ENCODE measurements around the gene C19orf38.

Gene C19orf38, protein sequence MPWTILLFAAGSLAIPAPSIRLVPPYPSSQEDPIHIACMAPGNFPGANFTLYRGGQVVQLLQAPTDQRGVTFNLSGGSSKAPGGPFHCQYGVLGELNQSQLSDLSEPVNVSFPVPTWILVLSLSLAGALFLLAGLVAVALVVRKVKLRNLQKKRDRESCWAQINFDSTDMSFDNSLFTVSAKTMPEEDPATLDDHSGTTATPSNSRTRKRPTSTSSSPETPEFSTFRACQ

DNA sequence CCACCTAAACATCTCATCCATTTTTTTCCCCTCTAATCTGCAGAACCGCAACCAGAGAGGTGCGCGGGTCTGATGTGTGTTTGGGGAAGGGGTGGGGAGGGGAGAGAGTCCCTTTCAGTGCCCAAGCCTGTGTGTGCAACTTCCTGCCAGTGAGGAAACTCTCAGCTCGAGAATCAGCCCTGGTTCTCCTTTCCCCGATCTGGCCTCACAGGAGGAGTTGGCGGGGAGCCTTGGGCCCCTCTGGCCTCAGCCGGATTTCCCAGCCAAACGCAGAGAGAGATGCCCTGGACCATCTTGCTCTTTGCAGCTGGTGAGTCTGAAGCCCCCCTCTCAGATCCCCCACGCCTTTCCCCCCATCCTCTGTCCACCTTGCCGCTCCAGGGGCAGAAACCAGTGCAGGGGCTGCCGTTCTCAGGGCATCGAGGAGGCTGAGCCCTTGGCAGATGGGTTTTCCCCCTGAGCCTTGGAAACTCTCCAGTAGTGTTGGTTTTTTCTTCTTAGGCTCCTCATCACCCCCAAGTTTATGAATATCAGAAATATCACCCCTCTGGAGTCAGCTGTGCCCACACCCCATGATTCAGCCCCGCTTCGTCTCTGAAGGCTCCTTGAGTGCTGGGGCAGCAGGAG, at the start of gene C19orf38:
Gene C19orf38, plus strand, starts transcription at position 186 of the 627 bp plus-strand sequence. Its CDS starts 94 bp downstream, at position 280.
- DNase-seq = no peak

DNA sequence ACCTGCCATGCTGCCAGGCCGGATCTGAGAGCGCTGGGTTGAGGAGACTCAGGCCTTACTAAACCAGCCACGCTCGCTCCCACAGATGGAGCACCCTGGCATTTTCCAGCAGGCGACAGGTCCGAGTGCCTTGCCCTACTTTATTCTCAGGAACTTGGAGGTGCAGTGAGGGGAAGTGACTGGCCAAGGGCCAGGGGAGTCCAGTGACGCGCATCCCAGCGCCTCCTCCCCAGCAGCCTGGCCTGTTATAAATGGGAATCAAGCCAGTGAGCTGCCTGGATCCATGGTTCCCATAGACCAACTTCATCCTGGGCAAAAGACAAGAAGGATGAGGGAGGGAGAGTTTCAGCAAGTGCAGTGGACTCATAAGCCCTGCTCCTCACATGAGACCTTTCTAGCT, 47.7 kb upstream of the C19orf38 start:
- DNase-seq = no peak

DNA sequence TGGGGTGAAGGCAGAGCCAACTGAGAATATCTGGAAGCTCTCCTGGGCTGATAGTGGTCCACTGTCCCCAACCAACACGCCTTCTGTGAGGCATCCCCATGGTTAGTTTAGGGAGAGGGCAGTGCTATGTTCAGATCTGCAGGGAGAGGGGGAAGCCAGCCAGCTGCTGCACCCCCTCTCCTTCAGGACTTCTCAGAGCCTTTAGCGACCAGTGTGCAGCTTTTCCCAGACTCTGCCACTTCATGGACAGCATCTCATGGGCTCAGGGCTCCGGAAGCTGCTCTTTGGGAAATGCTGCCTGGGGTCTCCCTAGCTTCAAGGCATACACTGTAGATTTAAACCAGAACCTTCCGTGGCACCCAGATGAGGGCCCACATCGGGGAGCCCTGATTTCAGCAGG, 45.7 kb upstream of the C19orf38 start:
- DNase-seq = no peak

DNA sequence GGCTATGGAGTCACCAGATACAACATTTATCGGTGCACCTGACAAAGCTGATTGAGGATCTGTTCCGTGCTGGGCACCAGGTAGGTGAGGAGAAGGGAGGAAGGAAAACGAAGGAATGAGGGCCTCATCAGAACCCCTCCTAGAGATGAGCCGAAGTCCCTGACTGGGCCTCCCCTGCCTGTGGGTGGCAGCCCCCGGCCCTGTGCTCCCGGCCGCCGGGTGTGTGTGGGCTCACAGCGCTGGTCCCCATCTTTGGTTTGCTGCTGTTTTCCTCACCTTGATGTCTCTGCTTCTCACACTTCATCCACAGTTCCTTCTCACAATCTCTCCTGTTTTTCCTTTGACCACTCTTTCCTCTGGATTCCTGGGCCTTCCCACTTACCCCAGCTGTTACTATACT, 45.0 kb upstream of the C19orf38 start:
- DNase-seq = no peak

DNA sequence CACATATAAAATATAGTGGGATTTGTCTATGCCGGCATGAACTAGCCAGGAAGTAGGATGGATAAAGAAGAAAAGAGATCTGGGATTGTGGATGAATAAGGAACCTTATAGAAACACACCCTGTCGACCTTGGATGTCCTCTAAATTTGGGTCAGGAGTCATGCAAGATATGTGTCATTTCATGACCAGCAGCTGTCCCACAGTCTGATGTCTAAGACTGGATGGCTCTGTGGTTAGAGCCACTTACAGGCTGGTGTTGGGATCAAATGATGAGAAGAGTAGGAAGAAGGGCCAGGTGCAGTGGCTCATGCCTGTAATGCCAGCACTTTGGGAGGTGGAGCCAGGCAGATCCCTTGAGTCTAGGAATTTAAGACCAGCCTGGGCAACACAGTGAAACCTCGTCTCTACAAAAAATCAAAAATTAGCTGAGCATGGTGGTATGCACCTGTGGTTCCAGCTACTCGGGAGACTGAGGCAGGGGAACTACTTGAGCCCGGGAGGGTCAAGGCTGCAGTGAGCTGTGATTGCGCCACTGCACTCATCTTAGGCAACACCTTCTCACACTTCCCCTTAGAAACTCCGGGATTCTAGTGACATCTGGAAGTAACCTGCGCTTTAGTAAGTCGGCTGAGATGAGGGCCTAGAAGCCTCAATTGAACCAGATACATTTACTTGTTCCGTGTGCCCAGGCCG, 43.0 kb upstream of the C19orf38 start:
- no peak for DNase-seq

DNA sequence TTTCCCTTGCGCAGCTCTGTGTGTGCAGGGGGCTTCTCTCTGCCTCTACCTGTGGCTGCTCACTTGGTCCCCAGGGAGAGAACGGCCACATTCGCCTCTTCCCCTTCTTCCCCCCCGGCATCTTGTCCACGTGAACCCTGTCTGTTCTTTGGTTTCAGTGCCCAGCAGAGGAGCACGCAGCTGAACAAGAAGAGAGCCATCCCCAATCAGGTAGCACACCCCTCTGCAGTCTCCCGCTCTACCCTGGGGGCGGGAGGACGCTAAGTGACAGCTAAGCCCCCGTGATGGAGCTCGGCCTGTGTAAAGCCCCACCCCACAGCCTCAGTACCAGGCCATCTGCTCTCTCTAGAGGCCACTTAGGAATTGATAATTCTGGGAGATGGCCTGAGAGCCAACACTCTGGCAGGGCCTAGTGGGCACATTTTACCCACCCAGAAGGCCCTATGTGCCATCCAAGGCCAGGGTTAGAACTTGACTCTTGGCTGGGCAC, 42.4 kb upstream of the C19orf38 start:
- no peak for DNase-seq

DNA sequence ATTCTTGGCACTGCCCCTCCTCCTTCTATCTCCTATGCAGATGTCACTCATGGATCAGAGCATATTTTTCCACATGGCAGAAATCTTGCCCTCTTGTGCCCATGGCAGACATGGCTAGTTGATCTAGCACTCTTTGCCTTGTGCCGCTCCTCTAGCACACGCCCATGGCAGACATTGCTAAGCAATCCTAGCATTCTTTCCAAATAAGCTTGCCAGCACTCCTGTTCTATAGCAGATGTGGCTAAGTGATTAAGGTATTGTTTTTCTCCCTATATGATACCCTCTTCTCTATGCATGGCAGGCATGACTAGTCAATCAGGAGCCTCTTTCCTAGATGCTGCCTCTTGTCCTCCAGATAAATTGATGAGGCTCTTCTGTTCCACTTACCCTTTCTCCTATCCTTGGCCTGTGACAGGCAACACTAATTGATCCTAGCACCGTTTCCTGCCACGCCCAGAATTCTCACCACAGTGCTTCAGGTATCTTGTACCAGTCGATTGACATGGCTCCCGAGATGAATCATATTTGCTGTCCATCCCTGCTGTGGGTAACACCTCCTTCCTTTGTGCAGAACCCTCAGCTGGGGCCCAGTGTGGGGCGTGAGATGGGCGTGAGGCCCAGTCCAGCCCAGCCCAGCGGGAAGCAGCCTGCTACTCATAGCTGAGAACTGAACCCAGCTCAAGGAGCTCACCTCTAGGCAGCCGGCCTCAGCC, 39.1 kb upstream of the C19orf38 start:
- no peak for DNase-seq

DNA sequence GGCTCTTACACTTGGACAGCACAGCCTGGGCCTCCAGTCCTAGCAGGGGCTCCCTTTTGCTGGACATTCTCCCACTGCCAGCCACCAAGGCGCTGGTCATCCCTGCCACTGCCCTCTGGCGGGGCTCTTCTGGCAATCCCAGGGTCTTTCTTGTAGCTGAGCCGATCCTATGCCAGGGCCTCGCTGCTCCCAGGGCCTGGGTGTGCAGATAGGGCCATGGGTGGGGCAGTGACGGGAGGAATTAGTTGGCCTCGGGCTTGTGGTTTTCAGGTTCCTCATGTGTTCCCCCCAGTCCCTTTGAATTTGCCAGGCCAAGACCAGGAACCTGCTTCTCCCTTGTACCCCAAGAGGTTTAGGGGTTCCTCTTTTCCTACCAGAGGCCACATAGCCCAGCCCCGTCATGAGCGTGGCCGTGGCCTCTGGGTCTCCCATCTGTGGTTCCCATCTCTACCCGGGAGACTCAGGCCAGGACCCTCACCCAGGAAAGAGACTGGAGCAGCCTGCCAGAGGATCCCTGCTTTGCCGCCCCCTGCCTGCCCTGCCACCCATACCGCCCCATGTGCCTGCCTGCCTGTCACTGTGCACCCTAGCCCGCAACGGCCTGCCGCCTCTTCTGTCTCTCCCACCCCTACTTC, 38.4 kb upstream of the C19orf38 start:
- no peak for DNase-seq

DNA sequence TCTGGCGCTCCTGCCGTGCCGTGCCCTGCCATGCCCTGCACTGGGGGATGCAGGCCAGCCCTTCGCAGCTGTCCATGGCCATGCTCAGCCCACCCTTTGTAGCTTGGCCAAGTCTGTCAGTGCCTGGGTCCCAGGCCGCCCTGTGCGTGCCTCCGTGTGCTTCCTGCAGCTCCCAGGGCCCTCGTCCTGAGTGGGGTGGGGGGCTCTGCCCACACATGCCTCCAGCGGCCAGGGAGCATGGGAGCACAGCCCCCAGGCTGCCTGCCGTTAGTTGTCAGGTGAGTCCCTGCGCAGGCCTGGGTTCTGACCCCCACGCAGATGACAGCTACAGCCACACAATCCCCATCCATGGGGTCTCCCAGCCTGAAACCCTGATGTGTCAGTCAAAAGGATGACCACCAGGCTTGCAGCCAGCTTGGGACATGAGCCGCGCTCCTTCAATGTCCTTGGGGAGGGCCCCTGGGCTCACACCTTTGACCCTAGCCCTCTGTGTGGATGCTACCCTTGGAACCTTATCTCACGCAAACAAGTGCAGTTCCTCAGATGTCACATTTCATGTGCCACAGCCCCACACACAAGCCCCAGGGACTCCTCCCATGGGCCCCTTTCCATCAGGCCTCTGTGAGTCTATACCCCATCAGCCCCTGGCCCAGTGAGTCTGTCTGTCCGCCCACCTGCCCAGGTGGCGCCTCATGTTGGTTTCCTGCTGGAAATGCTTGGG, 36.7 kb upstream of the C19orf38 start:
- DNase-seq = no peak

DNA sequence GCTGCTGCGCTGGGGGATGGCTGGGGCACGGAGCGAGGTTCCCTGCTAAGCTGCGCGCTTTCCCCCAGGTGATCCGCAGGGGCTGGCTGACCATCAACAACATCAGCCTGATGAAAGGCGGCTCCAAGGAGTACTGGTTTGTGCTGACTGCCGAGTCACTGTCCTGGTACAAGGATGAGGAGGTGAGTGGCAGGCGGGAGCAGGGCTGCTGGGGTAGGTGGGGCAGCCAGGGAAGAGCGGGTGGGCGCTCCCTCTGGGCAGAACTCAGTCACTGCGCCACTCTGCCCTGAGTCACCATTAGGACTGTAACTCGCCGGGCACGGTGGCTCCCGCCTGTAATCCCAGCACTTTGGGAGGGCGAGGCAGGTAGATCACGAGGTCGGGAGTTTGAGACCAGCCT, 36.0 kb upstream of the C19orf38 start:
- DNase-seq = no peak

DNA sequence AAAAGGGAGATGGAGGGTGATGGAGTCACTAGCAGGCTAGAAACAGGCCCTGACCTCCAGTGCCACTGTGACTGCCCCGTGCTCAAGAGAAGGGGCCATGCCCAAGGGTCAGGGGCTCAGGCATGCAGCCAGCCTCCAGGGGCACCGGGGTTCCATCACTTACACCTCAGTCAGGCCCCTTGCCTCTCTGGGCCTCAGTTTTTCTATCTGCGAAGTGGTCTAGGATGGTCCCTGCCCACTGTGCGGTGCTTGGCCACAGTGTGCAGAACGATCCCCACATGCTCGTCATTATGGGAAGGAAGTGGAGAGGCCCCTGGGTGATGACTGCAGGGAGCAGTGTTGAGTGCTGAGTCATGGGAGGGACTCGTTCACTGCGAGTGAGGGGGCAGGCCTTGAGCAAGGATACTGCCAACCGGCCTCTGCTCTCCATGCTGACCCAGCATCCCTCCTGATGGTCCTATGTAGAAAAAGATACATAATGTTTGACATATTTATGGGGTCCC, 35.3 kb upstream of the C19orf38 start:
- no peak for DNase-seq

DNA sequence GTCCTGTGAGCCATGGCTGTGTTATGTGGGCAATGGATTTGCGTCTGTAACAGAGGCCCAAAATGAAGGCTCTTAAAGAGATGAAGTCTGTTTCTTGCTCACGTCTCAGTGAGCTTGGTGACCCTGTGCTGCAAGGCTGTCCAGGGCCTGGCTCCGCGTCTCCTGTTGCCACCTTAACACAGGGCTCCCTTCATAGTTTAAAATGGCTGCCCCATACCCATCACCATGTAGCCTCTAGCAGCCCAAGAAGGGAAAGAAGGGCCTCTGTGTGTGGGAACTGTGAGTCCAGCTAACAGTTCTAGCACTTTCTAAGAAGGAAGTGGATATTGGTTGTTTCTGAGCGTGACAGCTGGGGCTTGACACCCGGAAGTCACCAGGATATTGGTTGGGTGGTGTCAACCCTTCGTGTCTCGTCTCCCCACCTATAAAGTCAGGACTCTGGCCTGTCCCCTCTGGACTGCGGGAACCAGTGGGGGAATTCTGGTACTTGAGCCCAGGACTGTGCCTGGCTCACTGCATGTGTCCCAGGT, 33.1 kb upstream of the C19orf38 start:
- no peak for DNase-seq

DNA sequence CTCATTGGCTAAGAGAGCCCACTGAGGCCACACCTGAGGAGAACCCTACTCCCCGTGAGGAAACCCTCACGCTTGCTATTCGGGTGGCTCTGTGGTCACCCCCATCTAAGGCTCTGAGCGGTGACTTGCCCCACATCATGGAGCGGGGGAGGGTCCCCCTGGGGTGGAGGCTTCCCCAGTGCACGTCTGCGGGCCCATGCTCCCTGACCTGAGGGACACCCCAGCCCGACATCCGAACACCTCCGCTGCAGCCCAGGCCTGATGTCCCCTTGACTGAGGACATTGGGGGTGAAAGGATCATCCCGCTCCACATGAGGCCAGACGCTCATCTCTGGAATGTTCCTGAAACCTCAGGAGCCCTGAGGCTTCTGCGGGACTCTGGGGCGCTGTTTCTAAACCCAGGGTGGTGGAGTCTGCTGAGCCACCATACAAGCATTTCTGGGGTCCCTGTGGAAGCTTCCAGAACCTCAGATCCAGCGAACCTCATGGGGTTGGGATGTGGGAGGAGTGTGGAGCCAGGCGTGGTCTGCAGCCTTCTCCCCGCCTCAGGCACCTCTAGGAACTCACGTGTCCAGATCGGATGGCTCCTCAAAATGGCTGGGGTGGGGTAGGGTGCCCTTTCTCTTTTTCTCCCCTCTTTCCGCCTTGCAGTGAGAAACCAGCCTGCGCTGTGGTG, 32.1 kb upstream of the C19orf38 start:
- DNase-seq = no peak

DNA sequence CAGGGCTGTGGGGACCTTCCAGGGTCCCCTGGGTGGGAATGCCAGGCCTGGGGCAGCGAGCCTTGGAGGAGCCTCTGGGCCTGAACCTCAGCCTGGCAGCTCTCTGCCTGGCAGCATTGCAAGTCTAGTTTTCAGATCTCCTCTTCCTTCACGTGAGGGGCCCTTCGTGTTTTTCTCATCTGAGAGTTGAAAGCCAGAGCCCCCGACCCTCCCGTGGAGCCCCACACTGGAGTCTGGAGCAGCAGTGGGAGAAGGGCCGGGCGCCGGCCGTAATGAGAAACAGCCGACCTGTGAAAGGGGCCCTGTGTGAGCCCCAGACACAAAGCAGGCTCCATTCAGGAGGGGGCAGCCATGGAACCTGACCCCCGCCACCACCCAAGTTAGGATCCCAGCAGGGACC, 31.5 kb upstream of the C19orf38 start:
- no peak for DNase-seq

DNA sequence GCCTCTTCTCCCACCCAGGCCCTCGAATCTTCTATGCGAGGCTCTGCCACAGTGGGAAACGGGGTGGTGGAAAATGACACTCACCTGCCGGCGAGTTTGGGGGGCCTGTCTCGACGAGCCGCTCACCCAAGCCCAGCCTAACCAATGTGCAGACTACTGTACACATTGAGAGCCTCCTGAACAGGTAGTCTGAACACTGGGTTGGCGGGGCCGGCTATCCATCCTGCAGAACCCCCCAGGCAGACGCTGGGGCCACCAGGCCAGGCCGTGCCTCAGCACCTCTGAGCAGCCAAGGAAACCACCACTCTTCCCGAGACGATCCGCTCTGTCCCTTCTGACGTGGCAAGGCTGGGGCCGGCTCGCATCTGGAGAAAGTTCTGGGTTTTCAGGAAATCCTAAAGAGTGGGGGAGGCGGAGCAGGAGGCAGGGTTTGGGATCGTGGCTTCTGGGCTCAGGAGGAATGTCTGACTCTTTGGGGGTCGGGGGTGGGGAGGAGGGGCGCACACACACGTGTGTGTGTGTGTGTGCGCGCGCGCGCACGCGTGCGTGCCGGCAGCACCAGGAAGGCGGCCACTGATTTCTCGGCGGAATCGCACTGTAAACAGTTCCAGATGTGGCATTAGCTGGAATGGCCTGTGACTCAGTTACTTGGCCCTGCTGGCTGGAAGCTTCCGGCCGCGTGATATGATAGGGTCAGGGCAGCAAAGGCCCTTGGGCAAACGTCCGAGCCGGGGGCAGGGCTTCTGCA, 30.8 kb upstream of the C19orf38 start:
- no peak for DNase-seq

DNA sequence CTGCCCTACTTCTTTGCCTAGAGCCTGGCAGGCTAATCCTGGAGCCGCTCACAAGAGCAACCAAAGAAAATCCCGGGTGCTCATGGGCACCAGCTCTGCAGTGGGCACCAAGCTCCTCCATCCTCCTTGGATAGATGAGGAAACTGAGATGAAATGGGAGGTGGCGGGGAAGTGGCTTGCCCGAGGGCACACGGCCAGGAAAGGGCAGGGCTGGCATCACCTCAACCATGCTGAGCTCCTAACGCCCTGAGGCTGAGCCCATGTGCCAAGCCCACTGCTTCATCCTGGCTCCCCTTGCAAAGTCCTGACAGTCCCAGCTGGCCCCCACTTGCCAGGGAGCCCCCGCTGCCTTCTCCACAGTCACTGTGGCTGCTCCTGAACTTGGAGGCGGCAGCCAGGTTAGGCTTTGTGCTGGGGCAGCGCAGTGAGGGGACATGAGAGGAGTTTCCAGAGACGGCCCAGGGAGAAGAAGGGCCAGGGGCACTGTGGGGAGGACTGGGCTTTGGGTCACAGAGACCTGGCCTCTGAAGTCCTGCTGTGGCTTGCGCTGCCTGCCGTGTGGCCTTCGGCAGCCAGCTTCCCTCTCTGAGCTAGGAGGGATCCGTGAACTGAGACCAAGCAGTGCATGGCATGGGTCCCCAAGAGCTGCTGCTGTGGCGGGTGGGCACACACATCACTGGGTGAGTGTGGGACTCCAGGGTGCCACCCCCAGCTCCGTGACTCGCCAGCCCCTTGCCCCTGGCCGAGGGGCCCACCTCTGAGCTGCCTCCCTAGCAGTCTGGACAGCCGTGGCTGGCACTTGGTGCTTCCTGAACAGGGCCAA, 29.7 kb upstream of the C19orf38 start:
- no peak for DNase-seq

DNA sequence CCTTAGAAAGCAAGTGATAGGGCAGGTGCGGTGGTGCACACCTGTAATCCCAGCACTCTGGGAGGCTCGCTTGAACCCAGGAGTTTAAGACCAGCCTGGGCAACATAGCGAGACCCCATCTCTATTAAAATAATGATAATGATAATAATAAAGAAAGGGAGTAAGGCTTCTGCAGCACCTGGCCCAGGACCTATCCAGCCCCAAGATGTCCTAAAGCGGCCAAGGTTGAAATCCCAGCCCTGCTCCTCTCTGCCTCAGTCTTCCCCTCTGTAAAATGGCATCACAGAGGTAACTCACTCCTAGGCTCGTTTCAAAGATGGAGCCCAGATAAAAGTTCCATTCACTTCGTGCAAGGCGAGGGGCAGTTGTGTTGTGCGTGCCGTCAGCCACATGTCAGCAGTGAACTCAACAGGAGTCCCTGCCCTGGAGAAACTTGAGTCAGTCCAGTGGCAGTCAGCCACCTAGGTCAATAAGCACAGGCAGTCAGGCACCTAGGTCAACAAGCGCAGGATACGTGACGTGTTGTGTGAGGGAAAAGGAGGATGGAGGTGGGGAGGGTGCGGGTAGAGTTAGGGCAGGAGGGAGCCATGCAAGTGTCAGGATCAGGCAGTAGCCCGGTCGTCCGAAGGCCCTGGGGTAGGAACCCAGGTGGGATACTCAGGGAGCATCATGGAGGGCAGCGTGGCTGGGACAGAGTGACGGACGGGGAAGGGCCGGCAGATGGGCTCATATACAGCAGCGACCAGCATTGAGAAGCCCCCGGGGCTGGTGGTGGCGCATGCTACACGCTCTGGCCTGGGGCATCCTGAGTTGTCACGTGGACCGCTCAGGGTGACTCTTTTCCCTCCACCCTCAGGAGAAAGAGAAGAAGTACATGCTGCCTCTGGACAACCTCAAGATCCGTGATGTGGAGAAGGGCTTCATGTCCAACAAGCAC, 28.8 kb upstream of the C19orf38 start:
- DNase-seq = no peak

DNA sequence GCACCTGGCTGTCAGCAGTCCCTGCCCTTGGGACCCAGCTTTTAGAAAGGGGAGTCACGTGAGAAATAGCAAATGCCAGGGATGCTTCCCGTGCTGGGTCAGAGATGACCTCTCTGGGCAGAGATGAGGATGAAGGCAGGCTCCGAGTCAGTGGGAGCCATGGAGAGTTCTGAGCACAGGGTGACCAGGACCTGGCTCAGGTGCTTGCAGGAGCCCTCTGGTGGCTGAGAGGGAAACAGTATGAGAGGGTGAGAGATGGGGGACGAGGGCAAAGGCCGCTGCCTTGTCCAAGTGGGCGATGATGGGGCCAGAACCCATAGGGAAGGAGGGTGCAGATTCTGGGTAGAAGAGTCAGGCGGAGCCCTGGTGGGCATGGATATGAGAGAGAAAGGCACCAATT, 28.0 kb upstream of the C19orf38 start:
- no peak for DNase-seq

Data from activated CD8-positive, alpha-beta memory T cell treated with anti-CD3 and anti-CD28 coated beads, Interleukin-2, amount 50 U/mL, for 4 hours (primary cell).